GM19043 (cell line): Measurements from ENCODE around the gene GABBR2.

ENCODE experiments used
- ATAC-seq: cut with Tn5 transposase; IDR thresholded peaks from one replicate; pipeline ENCODE4 v1.9.1; 2021; ENCODE audit warnings: low read depth; ENCODE audit not compliant: unreplicated experiment

GABBR2 gene

GRCh38 chr9:98416294-98417248 is 292.2 kb downstream of the GABBR2 start:
- no peak for ATAC-seq

- ATAC-seq: no peak
These were observed 293.0 kb downstream of the GABBR2 start for GRCh38 chr9:98415782-98416181.

- ATAC-seq: no peak
These were observed 295.7 kb downstream of the GABBR2 start for GRCh38 chr9:98413084-98413483.

GRCh38 chr9:98412101-98412842 is 296.5 kb downstream of the GABBR2 start:
- no peak for ATAC-seq

GRCh38 chr9:98410185-98410697 is 298.5 kb downstream of the GABBR2 start:
- ATAC-seq: no peak

- ATAC-seq: no peak
These were observed 299.0 kb downstream of the GABBR2 start for GRCh38 chr9:98409719-98410118.

- no peak for ATAC-seq
These were observed 302.3 kb downstream of the GABBR2 start for GRCh38 chr9:98406469-98406868.

GRCh38 chr9:98404237-98404636 is 304.5 kb downstream of the GABBR2 start:
- ATAC-seq: no peak

GRCh38 chr9:98403715-98404114 is 305.0 kb downstream of the GABBR2 start:
- no peak for ATAC-seq

GRCh38 chr9:98402019-98402840 is 306.5 kb downstream of the GABBR2 start:
- no peak for ATAC-seq

- ATAC-seq: no peak
These were observed 307.4 kb downstream of the GABBR2 start for GRCh38 chr9:98401140-98402018.

GRCh38 chr9:98399950-98400683 is 308.6 kb downstream of the GABBR2 start:
- ATAC-seq: no peak

- no peak for ATAC-seq
These were observed 312.1 kb downstream of the GABBR2 start for GRCh38 chr9:98396656-98397055.

- no peak for ATAC-seq
These were observed 312.5 kb downstream of the GABBR2 start for GRCh38 chr9:98396236-98396635.

- ATAC-seq: no peak
These were observed 316.9 kb downstream of the GABBR2 start for GRCh38 chr9:98391867-98392266.

GRCh38 chr9:98391406-98391805 is 317.3 kb downstream of the GABBR2 start:
- no peak for ATAC-seq

- no peak for ATAC-seq
These were observed 323.0 kb downstream of the GABBR2 start for GRCh38 chr9:98385751-98386150.

- no peak for ATAC-seq
These were observed 325.0 kb downstream of the GABBR2 start for GRCh38 chr9:98383758-98384157.
